Measurements from ENCODE around the gene IGDCC3. TPM values are rescaled to one million over a fixed set of nuclear protein-coding genes. Genes with fewer than 3 reads are reported as not detected.

The IGDCC3 gene
- total and polyA plus RNA-seq, 2 of the 8 experiments (the other 6 are each of a cell fraction or from before 2014, with no cell fraction given), result 26.8 to 45.7 TPM

- TF ChIP-seq ATF2 (IDR thresholded peaks at IDR 0.05; ENCODE audit: low read length) (no peak), NANOG (IDR thresholded peaks at IDR 0.05; ENCODE audit: insufficient read depth, low read depth, low read length, poor library complexity, severe bottlenecking) (no peak), HDAC6 (IDR thresholded peaks at IDR 0.05; ENCODE audit: low read depth, low read length) (no peak), SUZ12 (IDR thresholded peaks at IDR 0.05; ENCODE audit: low read length) (no peak), MAFK (IDR thresholded peaks at IDR 0.05; ENCODE audit: low read depth, low read length) (no peak), SIN3A (conservative IDR thresholded peaks at IDR 0.05 in 1 of 2, IDR thresholded peaks at IDR 0.05 in 1 of 2; ENCODE audit: low read depth in 1 of 2, low read length in 2 of 2) (peak; percentile 56 to 90; a peak in 2 of 4 replicates), EP300 (IDR thresholded peaks at IDR 0.05; ENCODE audit: borderline replicate concordance in 1 of 2, low read depth in 2 of 2, low read length in 2 of 2) (0 out of 3 replicates have a peak, but pooled peaks of 1 of the 2 experiments have one; percentile 44), BCL11A (IDR thresholded peaks at IDR 0.05; ENCODE audit: low read depth in 2 of 2, low read length in 2 of 2) (no peak), CBX8 (IDR thresholded peaks at IDR 0.05; ENCODE audit: borderline replicate concordance, low read depth, low read length) (no peak), HDAC2 (IDR thresholded peaks at IDR 0.05; ENCODE audit: borderline replicate concordance in 1 of 2, low read depth in 2 of 2, low read length in 2 of 2) (0 out of 4 replicates have a peak, but pooled peaks of 1 of the 2 experiments have one; percentile 49), MAX (IDR thresholded peaks at IDR 0.05) (peak; percentile 82), JUND (IDR thresholded peaks at IDR 0.05; ENCODE audit: low read length) (no peak), BACH1 (IDR thresholded peaks at IDR 0.05; ENCODE audit: low read length) (peak; percentile 56; the same call in 1 of the 2 replicates), RBBP5 (IDR thresholded peaks at IDR 0.05; ENCODE audit: borderline replicate concordance, low read depth, low read length) (no peak), SAP30 (IDR thresholded peaks at IDR 0.05; ENCODE audit: insufficient read depth, insufficient replicate concordance, low read length) (peak; percentile 82), SP1 (IDR thresholded peaks at IDR 0.05; ENCODE audit: low read depth, low read length) (peak; percentile 54; the same call in 1 of the 2 replicates), CHD1 (IDR thresholded peaks at IDR 0.05; ENCODE audit: low read depth, low read length) (0 out of 2 replicates have a peak, but pooled peaks have one; percentile 25), SRF (IDR thresholded peaks at IDR 0.05; ENCODE audit: low read depth, low read length) (no peak), SP4 (IDR thresholded peaks at IDR 0.05; ENCODE audit: low read length) (0 out of 2 replicates have a peak, but pooled peaks have one; percentile 62)
Measured at GRCh38 chr15:65400760-65401610, 23.2 kb upstream of the IGDCC3 start (continued).

Measured in H1 (cell line).